H1 (cell line): ENCODE measurements around the gene SLC16A11. TPM values are rescaled to one million over a fixed set of nuclear protein-coding genes. Genes with fewer than 3 reads are reported as not detected.

Experiments
- BRCA1 ChIP-seq: IDR thresholded peaks from 2 replicates; pipeline ENCODE4 v1.6.1; 2012; ENCODE audit warnings: low read depth, low read length, improper control_type of control experiment
- SIRT6 ChIP-seq: IDR thresholded peaks from one replicate; pipeline ENCODE4 v1.7.1; 2012; ENCODE audit warnings: low read length, inconsistent platforms
- polyA plus RNA-seq, 7 experiments: library from polyadenylated mRNA; depleted of rRNA in 3 of 7; stranded (reverse) in 5 of 7; unstranded in 2 of 7; fragments of >200 nt in 5 of 7; fragments of 200-250 nt in 2 of 7; gene quantifications; 1 replicate in 5 of 7; 2 replicates in 1 of 7; 4 replicates in 1 of 7; pipeline versions ENCODE4 v1.2.1 to v1.2.3, GENCODE V29; 2011 to 2013; ENCODE audit warnings: missing spikeins in 2 of 7, mixed read lengths in 2 of 7
- total RNA-seq: library from RNA; stranded (reverse); fragmentation: NEBNext Ultra II Directional; extraction: Animal tissue kit (Norgen Biotek cat#: 25700); gene quantifications from 2 replicates; pipeline ENCODE4 v1.2.1, GENCODE V29; 2021

The SLC16A11 gene
- total and polyA plus RNA-seq, 2 of the 8 experiments (the other 6 are each of a cell fraction or from before 2014, with no cell fraction given): 0.35 to 0.39 TPM

GRCh38 chr17:7047566-7047965, 3.7 kb upstream of the SLC16A11 start (continued):
- TF ChIP-seq SIRT6 (no peak), BRCA1 (no peak)
